GM18868 (cell line): Measurements from ENCODE around the gene GPR15.
A peak's percentile ranks its signal among the peaks of the same experiment; 100 is the strongest.

ENCODE experiments used
- ATAC-seq: cut with Tn5 transposase; IDR thresholded peaks from one replicate; pipeline ENCODE4 v1.9.1; 2021; ENCODE audit warnings: mild to moderate bottlenecking, moderate library complexity; ENCODE audit not compliant: unreplicated experiment

Gene GPR15

GRCh38 chr3:98529856-98530459, 1.8 kb upstream of the GPR15 start:
- ATAC-seq = no peak

DNA sequence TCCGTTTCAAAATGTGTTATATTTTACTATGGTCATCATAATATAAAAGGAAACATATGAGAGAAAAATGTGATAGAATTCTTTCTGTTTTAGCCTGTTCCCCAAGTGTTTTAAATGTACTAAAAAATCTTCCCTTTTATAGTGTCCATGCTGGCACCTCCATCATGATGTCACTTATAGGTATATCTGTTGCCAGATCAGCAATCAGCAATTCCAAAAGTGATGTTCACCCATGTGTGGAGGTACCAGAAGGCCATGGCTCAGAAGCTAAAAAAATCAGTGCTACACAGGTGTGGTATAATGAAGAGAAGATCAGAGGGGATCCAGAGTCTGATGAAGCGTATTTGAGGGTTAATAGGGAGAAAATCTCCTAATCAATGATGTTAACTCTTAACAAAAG, 1.1 kb upstream of the GPR15 start:
- ATAC-seq = peak; percentile 37

- ATAC-seq = no peak
These were observed 478 bp downstream of the GPR15 start for GRCh38 chr3:98532275-98532637.

DNA sequence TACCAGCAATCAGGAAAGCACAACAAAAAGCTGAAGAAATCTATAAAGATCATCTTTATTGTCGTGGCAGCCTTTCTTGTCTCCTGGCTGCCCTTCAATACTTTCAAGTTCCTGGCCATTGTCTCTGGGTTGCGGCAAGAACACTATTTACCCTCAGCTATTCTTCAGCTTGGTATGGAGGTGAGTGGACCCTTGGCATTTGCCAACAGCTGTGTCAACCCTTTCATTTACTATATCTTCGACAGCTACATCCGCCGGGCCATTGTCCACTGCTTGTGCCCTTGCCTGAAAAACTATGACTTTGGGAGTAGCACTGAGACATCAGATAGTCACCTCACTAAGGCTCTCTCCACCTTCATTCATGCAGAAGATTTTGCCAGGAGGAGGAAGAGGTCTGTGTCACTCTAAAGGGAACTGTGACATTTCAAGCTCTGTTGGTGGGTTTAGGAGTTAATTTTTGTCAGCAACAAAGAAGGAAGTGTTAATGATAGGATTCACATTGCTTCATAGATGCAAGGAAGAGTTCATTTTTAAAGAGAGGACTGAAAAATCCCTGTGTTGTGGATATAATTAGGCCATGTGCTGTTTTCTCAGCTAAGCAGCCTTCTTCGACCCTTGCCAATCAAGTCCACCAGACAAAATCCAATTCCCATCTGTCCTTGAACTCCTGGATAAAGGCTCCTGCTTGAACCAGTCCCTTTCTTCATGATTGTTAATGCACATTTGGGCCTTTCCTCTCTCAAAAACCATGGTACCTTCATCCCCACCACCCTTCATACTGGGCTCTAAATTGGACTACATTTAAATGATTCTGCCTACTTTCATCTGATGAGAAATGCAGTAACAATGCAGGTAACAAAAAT, 1.2 kb downstream of the GPR15 start:
- no peak for ATAC-seq

DNA sequence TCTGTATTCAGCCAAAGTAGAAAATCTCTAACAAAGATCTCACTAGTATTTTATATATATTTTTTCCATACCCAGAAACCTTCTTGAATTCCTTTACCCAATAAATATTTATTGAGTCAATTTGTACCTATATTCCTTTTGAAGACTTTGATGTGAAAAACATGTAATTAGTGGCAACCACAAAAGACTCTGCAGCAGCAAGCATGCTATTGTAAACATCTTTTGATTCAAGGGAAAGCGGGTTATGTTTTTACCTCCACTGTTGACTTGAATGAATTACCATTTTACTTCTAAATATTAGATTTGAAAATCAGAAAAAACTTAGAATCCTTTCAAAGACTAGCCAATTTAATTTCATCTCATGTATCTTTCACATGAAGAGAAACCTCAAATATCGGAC, 2.4 kb downstream of the GPR15 start:
- no peak for ATAC-seq

GRCh38 chr3:98534734-98535133, 3.0 kb downstream of the GPR15 start:
- no peak for ATAC-seq

DNA sequence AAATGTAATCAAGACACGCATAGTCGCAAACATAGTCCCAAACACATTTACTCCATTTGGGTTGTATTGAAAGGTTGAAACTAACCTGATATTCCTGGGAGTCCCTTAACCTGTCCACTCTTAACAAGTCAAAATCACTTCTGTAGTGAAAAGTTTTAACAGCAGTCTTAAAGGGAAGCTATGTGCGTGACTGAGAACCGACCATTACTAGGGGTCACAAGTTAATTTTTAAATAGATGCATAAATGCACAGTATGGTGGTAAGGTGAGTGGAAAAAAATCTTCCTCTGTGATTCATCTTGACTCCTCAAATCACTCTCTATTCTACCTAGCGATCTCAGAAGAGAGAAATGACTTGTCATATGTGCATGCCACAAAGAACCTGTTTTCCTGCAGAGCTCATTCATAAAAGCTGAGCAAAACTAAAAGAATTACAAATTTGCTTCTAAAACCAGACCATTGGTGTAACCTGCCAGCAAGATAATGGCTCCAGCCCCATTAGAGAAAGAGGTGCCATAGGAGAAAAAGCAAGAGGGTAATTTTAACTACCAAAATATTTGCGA, 4.8 kb downstream of the GPR15 start:
- peak; percentile 81 for ATAC-seq

GRCh38 chr3:98540346-98540745, 8.6 kb downstream of the GPR15 start:
- peak; percentile 53 for ATAC-seq

DNA sequence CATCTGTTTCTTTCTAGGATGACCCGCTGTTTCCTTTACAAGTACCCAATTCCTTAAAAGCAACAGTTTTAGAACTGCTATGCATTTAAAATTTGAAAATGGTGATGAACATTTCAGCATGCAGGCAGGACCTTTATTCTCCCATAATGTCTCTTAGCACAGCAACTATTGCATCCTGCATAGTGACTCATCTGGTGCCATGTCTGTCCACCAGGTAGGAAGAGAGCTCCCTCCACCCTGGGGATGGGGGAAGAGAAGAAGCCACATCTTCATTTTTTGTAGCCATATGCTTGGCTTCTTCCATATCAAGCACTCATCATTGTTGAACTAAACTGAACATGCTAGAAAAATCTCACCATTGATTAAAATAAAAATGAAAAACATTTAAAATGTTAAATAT, 9.9 kb downstream of the GPR15 start:
- no peak for ATAC-seq

- ATAC-seq = no peak
These were observed 10.8 kb downstream of the GPR15 start for GRCh38 chr3:98542623-98543022.

GRCh38 chr3:98545940-98546339, 14.2 kb downstream of the GPR15 start:
- peak; percentile 57 for ATAC-seq

DNA sequence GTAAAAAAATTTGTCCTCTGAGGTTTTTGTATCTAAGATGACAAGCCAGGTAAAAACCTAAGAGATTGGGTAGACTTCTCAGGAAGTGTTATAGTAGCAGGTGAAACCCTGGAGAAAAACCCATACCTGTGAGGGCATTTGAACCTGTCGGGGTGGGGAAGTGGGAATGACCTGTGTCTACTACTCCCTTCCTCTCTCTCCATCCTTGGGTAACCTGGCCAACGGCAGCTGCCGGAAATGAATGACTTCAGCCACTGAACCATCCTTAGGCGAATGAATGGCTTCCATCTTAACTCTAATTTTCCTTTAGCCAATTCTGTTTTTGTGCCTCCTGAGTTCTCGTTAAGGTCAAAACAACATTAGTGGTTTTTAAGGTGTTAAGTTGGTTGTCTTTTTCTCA, 16.8 kb downstream of the GPR15 start:
- no peak for ATAC-seq

DNA sequence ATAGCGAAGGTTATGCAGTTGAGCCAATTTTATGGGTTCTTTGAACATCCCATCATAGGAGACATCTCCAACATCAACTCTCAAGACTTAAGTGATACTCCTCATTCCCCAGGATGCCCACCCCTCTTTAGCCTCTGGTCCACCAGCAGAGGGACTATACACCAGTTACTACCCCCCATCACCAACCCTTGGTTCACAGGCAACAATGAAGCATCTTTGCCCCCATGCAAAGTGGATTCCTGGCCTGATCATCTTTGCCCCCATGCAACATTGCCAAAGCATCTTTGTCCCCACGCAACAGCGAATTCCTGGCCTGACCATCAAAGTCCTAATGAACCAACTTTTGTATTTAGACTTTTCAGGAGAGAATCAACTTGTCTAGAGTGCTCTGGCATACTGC, 19.1 kb downstream of the GPR15 start:
- ATAC-seq = no peak

DNA sequence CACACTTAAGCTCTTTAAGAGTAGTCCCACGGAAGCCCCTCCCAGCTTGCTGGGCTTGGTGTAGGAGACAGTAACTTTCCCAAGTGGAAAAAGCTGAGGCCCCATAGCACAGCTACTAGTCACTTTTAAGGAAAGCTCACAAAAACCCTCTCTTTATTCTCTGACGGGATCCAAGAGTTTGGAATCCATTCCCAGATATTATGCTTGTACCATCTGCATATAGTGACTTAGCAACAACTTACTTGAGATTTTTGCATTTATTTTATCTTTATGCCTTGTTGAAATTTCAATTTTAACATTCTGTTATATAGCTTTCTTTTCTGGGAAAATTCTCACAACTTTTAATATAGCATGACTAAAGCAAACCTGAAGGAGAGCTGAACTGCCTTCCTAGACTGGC, 19.5 kb downstream of the GPR15 start:
- ATAC-seq = no peak

GRCh38 chr3:98551754-98552153, 20.0 kb downstream of the GPR15 start:
- no peak for ATAC-seq

- no peak for ATAC-seq
These were observed 20.6 kb downstream of the GPR15 start for GRCh38 chr3:98552232-98553020.

DNA sequence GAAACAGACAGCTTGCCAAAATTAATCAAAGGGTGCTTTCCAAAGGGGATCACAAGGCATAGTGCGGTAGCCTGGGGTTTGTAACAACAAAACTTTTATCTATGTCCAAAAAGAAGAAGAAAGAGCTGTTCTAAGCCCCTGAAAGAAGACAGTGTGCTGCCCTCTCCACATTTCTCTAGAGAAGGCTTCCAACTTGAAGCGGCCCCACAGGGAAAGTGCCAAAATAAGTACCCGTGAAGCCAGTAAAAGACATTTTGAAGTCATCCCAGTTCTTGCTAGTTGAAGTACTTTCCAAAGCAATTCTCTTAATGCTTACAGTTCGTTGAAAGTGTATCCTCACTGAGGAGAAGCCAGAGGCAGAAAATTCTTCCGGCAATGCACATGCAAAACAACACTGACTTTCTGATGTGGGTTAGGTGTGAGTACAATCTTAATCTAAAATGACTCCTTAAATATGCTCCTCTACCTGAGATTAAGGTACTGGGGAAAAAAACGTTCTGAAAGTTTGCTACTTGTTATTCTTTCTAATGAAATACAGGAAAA, 21.3 kb downstream of the GPR15 start:
- ATAC-seq = no peak

- no peak for ATAC-seq
These were observed 22.0 kb downstream of the GPR15 start for GRCh38 chr3:98553753-98554152.

DNA sequence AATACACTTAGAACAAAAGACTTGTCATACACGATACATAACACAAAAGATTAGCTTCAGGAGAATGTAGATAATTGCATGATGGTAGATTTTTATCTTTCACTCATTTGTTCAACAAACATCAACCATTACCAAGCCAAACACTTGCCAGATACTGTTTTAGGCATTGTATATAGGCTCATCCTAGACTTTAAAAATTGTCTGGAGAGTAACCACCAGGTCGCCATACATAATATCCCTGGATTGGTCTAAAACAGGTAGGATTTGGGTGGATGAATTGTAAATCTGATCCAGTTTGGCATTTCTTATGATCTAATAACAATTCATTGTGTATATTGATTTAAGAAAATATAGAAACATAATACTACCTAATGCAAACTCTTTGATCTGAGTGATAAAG, 22.8 kb downstream of the GPR15 start:
- no peak for ATAC-seq

- ATAC-seq = no peak
These were observed 23.2 kb downstream of the GPR15 start for GRCh38 chr3:98555025-98555379.
